GM12878 (cell line): ENCODE measurements around the gene DNAH11. TPM values are rescaled to one million over a fixed set of nuclear protein-coding genes. Genes with fewer than 3 reads are reported as not detected.

Experiments
- ATAC-seq: fragments of 200-7000 bp; cut with Tn5 transposase; 3 replicates; pipeline ENCODE4 v1.9.1; 2020; ENCODE audit warnings: mild to moderate bottlenecking, moderate library complexity
- BruUV-seq: library from RNA; stranded (reverse); fragments of 400-500 nt; replicated peaks from 2 replicates; lab custom pipeline; 2021; lab: Mats Ljungman, UMichigan
- CTCF ChIA-PET: fragments of 300-600 bp; sonication (Branson Sonifier 250); formaldehyde crosslinking; extraction: SDS; loops from one replicate; lab custom pipeline; 2021; ENCODE audit warnings: inconsistent platforms; lab: Yijun Ruan, JAX
- POLR2A ChIA-PET: fragments of 350-600 bp; formaldehyde crosslinking; extraction: SDS; loops from one replicate; lab custom pipeline; 2021; ENCODE audit warnings: inconsistent platforms; lab: Charles Lee
- RAD21 ChIA-PET: fragments of 300-600 bp; sonication (Branson Sonifier 250); formaldehyde crosslinking; loops from one replicate; lab custom pipeline; 2023; ENCODE audit warnings: antibody characterized with exemption; ENCODE audit not compliant: unreplicated experiment; lab: Charles Lee
- SMC1A ChIA-PET: fragments of 300-600 bp; sonication (Branson Sonifier 250); formaldehyde crosslinking; loops from one replicate; lab custom pipeline; 2023; ENCODE audit not compliant: unreplicated experiment, uncharacterized antibody; lab: Charles Lee
- DNase-seq: peaks from one replicate; pipeline ENCODE4 v3.0.0-alpha.2; 2011; ENCODE audit warnings: low read depth, low spot score
- FAIRE-seq: peaks from 3 replicates; lab custom pipeline; 2011; peaks lifted over from hg19 to GRCh38; lab: Jason Lieb, UNC
- H2AFZ ChIP-seq: 2 replicates; pipeline ENCODE4 v1.6.0; 2011; ENCODE audit warnings: low read depth, low read length, control low read depth; ENCODE audit not compliant: control insufficient read depth
- H3K27ac ChIP-seq: 2 replicates; pipeline ENCODE4 v1.5.1; 2011; ENCODE audit warnings: control low read depth; ENCODE audit not compliant: control insufficient read depth, insufficient read depth
- H3K27me3 ChIP-seq, 2 experiments: replicated peaks in 1 of 2; 2 replicates each; pipeline versions ENCODE4 v1.6.0 to v1.6.1; 2011; ENCODE audit warnings: low read length in 1 of 2; ENCODE audit not compliant: control insufficient read depth in 2 of 2, insufficient read depth in 2 of 2
- H3K36me3 ChIP-seq, 2 experiments: 2 replicates each; pipeline ENCODE4 v1.5.1; 2011; ENCODE audit warnings: low read length in 1 of 2; ENCODE audit not compliant: control insufficient read depth in 2 of 2, insufficient read depth in 2 of 2
- H3K4me1 ChIP-seq: 2 replicates; pipeline ENCODE4 v1.6.1; 2011; ENCODE audit warnings: mild to moderate bottlenecking, low read length, moderate library complexity, mixed read lengths; ENCODE audit not compliant: control insufficient read depth, insufficient read depth
- H3K4me2 ChIP-seq: 2 replicates; pipeline ENCODE4 v1.6.0; 2011; ENCODE audit warnings: control low read depth; ENCODE audit not compliant: control insufficient read depth, insufficient read depth
- H3K4me3 ChIP-seq: fragments of 200-600 bp; sonication (generic); 2 replicates; pipeline ENCODE4 v1.5.1; 2016
- H3K79me2 ChIP-seq: 2 replicates; pipeline ENCODE4 v1.6.0; 2011; ENCODE audit warnings: low read length; ENCODE audit not compliant: control insufficient read depth, insufficient read depth
- H3K9ac ChIP-seq: 2 replicates; pipeline ENCODE4 v1.8.0; 2011; ENCODE audit warnings: low read length, control low read depth, mixed read lengths; ENCODE audit not compliant: control insufficient read depth, insufficient read depth
- H3K9me3 ChIP-seq: replicated peaks from 3 replicates; pipeline ENCODE4 v1.5.1; 2011; ENCODE audit warnings: mild to moderate bottlenecking, low read length; ENCODE audit not compliant: control insufficient read depth, insufficient read depth
- H4K20me1 ChIP-seq: 2 replicates; pipeline ENCODE4 v1.6.0; 2011; ENCODE audit not compliant: control insufficient read depth, insufficient read depth
- CTCF ChIP-seq, 3 experiments: IDR thresholded peaks in 2 of 3; conservative IDR thresholded peaks in 1 of 3; 2 replicates each; pipeline ENCODE4 v1.5.1; 2011; ENCODE audit warnings: low read depth in 3 of 3, low read length in 3 of 3, mild to moderate bottlenecking in 3 of 3, control low read depth in 2 of 3, moderate library complexity in 2 of 3, inconsistent platforms in 1 of 3, mixed read lengths in 1 of 3; ENCODE audit not compliant: control insufficient read depth in 2 of 3, insufficient read depth in 1 of 3; ENCODE audit errors: extremely low read depth in 1 of 3
- E2F4 ChIP-seq: IDR thresholded peaks from 2 replicates; pipeline ENCODE4 v1.6.1; 2012; ENCODE audit warnings: low read depth, low read length, improper control_type of control experiment
- TCF3 ChIP-seq: IDR thresholded peaks from 2 replicates; pipeline ENCODE4 v1.6.1; 2012; ENCODE audit warnings: low read depth, mild to moderate bottlenecking, low read length, borderline replicate concordance; ENCODE audit not compliant: insufficient read depth
- ZNF207 ChIP-seq: fragments of 450-650 bp; IDR thresholded peaks from 2 replicates; pipeline ENCODE4 v1.6.1; 2014; ENCODE audit warnings: antibody characterized with exemption, mild to moderate bottlenecking, borderline replicate concordance
- WGBS: methylation state at CpG from one replicate; pipeline ENCODE4 v1.1.6; 2016; ENCODE audit warnings: low lambda C conversion rate; ENCODE audit not compliant: insufficient replicate concordance, insufficient coverage; ENCODE audit errors: missing lambda C conversion rate; 5-methylcytosine and 5-hydroxymethylcytosine counted together
- in situ Hi-C: fragments of 300-500 bp; cut with MboI; formaldehyde crosslinking; loops from 9 replicates; pipeline ENCODE4 v1.14.3; 2018; ENCODE audit warnings: mixed read lengths
- intact Hi-C: fragments of 100-400 bp; cut with micrococcal nuclease; formaldehyde crosslinking; loops from one replicate; pipeline ENCODE4 v1.14.2; 2022; ENCODE audit not compliant: unreplicated experiment
- polyA plus RNA-seq, 11 experiments: library from polyadenylated mRNA; depleted of rRNA in 4 of 11; unstranded in 6 of 11; stranded (reverse) in 5 of 11; fragments of >200 nt; fragmentation: Nextera tagmentation in 4 of 11; fragmentation: Illumina TruSeq in 1 of 11; extraction: Ambion mirVana in 4 of 11; extraction: Trizol in 1 of 11; gene quantifications; 1 replicate in 1 of 11; 2 replicates in 10 of 11; pipeline versions ENCODE4 v1.2.1 to v1.2.3, GENCODE V29; 2011 to 2016; ENCODE audit warnings: inconsistent platforms in 2 of 11, missing spikeins in 2 of 11, low read depth in 1 of 11
- total RNA-seq, 4 experiments: library from RNA; depleted of rRNA in 3 of 4; stranded (reverse); fragments of >200 nt in 3 of 4; fragmentation: Illumina TruSeq in 1 of 4; extraction: Trizol in 1 of 4; gene quantifications; 2 replicates each; pipeline versions ENCODE4 v1.2.1 to v1.2.3, GENCODE V29; 2013 to 2021

DNAH11 gene
- total and polyA plus RNA-seq, 10 of the 15 experiments (the other 5 are each of a cell fraction or from before 2014, with no cell fraction given) = 0.03 to 0.56 (median 0.10) TPM

- TF ChIP-seq TCF3 = no peak
- TF ChIP-seq E2F4 = no peak
Measured at GRCh38 chr7:21719846-21720245, 177.0 kb downstream of the DNAH11 start (continued).

GRCh38 chr7:21722371-21722770, 179.5 kb downstream of the DNAH11 start:
- TF ChIP-seq CTCF (IDR thresholded peaks at IDR 0.05 in 2 of 3, conservative IDR thresholded peaks at IDR 0.05 in 1 of 3; ENCODE audit: control insufficient read depth in 2 of 3, extremely low read depth in 1 of 3, insufficient read depth in 1 of 3, low read depth in 3 of 3, low read length in 3 of 3) (peak in 2 of 3 experiments; percentile 20 to 28; a peak in 1 of 6 replicates), ZNF207 (no peak)
- in situ Hi-C loops (no loop called here), intact Hi-C loops (loop anchor here (5.0 kb wide), 1 partner anchor 280 kb away; no protein-coding TSS in a partner anchor)
- Histone ChIP-seq H3K9ac (no peak overlapping the region), H4K20me1 (no peaks in the 10 kb centered on the region; the same call in 1 of the 2 replicates), H3K27ac (no peak overlapping the region), H3K4me2 (no peak overlapping the region), H3K4me1 (no peaks in the 10 kb centered on the region), H3K79me2 (no peaks in the 10 kb centered on the region), H3K9me3 (no peaks in the 10 kb centered on the region), H3K27me3 (no peaks in the 10 kb centered on the region; a peak in 1 of 4 replicates), H2AFZ (no peak overlapping the region), H3K4me3 (no peak overlapping the region), H3K36me3 (no peaks in the 10 kb centered on the region)
- FAIRE-seq (no peak), DNase-seq (no peak), ATAC-seq (no peak)
- BruUV-seq = no TSS peak
- ChIA-PET RAD21 (no interaction called here), POLR2A (no interaction called here), CTCF (interaction anchor here (0.9 kb wide), 1 partner anchor 13 kb away, joined by 3 read pairs; no protein-coding TSS in a partner anchor), SMC1A (no interaction called here)
- 4% methylated on average over 4 of the region's 4 CpGs for WGBS
